Ovary (tissue), 3 donors: ENCODE measurements around the gene ZNF143.

Experiments
- EP300 ChIP-seq: sonication (generic); formaldehyde crosslinking; IDR thresholded peaks from one replicate; pipeline ENCODE4 v1.6.1; 2017; ENCODE audit warnings: antibody characterized with exemption
- POLR2A ChIP-seq: fragments of 450-650 bp; IDR thresholded peaks from one replicate; pipeline ENCODE4 v1.6.1; 2017; ENCODE audit warnings: antibody characterized with exemption, mild to moderate bottlenecking, moderate library complexity
- TF ChIP-seq, protein P1 (sequence below), 3 donors: fragments of 450-650 bp in 2 of 3; fragments of 200-600 bp in 1 of 3; IDR thresholded peaks; one replicate each; pipeline versions ENCODE4 v1.5.1 to v1.8.0; 2016 to 2022; ENCODE audit warnings: antibody characterized with exemption in 3 of 3, mild to moderate bottlenecking in 1 of 3
- donor health status: DM: no; HTN: no; CAD: no.

DNA sequence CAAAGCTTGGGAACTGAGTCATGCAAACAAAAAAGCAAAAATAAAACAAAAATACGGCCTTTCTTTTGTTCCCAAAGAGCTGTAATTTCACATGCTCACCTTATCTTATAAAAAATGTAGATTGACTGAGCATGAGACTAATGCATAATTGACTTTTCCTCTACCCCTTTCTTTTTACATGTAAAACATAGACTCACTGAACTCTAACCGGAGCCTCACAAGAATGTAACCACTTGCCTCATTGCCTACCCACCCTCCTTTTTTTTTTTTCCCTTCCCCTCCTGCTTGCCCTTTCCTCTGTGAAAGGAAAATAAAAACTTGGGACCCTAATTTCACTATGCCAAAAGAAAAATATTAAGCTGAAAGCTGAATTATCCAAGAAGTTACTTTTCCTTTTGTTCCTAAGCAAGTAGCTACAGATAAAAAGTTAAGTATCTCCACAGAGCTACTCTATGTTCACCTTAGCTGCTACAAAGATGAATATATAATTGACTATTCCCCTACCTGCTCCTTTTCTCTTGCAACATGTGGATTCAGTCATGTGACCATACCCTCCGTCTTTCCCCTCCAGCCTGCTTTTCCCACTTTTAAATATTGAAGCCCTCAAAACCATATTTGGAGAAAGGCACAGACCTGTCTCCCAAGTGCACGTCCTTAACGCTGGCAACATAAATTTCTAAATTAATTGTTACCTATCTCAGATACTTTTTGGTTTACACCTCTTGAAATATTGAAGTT lies 73.1 kb downstream of the ZNF143 start:
- TF ChIP-seq POLR2A (no peak), EP300 (no peak)
- TF ChIP-seq, protein P1, sequence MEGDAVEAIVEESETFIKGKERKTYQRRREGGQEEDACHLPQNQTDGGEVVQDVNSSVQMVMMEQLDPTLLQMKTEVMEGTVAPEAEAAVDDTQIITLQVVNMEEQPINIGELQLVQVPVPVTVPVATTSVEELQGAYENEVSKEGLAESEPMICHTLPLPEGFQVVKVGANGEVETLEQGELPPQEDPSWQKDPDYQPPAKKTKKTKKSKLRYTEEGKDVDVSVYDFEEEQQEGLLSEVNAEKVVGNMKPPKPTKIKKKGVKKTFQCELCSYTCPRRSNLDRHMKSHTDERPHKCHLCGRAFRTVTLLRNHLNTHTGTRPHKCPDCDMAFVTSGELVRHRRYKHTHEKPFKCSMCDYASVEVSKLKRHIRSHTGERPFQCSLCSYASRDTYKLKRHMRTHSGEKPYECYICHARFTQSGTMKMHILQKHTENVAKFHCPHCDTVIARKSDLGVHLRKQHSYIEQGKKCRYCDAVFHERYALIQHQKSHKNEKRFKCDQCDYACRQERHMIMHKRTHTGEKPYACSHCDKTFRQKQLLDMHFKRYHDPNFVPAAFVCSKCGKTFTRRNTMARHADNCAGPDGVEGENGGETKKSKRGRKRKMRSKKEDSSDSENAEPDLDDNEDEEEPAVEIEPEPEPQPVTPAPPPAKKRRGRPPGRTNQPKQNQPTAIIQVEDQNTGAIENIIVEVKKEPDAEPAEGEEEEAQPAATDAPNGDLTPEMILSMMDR (IDR thresholded peaks at IDR 0.05) = no peak
